Measurements from ENCODE around the gene COL6A1. TPM values are rescaled to one million over a fixed set of nuclear protein-coding genes. Genes with fewer than 3 reads are reported as not detected.

COL6A1 gene
- total RNA-seq, 1 donor from 2014 or later: 12.6 TPM

DNA sequence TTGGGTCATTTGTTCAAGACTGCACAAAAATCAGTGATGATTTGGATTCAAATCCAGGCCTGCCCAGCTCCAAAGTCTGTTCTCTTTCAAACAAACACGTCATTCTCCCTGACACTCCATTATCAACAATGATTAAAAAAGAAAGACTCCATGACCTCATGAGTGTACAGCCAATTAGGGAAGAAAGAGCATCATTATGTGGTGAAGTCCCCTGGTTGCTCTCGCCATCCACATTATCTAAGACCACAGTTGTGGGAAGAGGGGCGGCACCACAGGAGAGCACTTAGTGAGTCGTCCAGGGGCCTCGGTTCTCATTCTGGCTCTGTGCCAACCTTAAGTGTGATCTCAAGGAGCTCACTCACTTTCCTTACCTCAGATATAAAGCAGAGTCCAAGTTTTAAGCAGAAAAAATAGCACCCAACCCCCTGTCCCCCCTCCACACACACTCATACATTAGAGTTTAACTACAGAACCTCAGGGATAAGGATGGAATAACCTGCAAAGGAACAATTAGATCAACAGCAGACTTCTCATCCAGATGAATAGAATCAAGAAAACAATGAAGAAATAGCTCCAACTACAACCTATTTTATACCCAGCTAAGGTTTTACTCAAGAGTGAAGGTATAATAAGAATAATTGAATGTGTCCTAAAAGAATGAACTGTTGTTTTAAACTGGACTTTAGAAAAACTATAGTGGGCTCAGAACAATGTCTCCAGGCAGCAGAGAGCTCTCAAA is 47.8 kb downstream of the COL6A1 start:
- no peak overlapping the region for H3K4me2 ChIP-seq
- Mint-ChIP-seq H3K36me3 (no peaks in the 10 kb centered on the region), H3K4me1 (peaks cover 13% of the 10 kb centered on the region), H3K4me3 (no peak overlapping the region), H3K9me3 (peaks cover 25% of the 10 kb centered on the region), H3K27me3 (ENCODE audit: insufficient read depth, low read depth) (peaks cover 5% of the 10 kb centered on the region), H3K27ac (no peak overlapping the region)
- H3K4me3 ChIP-seq: no peak overlapping the region
- DNase-seq (ENCODE audit: low spot score): no peak
- no peaks in the 10 kb centered on the region for H3K27me3 ChIP-seq
- no peak for TF ChIP-seq EZH2phosphoT487 (IDR thresholded peaks at IDR 0.05)
- no peak for TF ChIP-seq EZH2 (IDR thresholded peaks at IDR 0.05)
- TF ChIP-seq, protein P1, sequence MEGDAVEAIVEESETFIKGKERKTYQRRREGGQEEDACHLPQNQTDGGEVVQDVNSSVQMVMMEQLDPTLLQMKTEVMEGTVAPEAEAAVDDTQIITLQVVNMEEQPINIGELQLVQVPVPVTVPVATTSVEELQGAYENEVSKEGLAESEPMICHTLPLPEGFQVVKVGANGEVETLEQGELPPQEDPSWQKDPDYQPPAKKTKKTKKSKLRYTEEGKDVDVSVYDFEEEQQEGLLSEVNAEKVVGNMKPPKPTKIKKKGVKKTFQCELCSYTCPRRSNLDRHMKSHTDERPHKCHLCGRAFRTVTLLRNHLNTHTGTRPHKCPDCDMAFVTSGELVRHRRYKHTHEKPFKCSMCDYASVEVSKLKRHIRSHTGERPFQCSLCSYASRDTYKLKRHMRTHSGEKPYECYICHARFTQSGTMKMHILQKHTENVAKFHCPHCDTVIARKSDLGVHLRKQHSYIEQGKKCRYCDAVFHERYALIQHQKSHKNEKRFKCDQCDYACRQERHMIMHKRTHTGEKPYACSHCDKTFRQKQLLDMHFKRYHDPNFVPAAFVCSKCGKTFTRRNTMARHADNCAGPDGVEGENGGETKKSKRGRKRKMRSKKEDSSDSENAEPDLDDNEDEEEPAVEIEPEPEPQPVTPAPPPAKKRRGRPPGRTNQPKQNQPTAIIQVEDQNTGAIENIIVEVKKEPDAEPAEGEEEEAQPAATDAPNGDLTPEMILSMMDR (IDR thresholded peaks at IDR 0.05): no peak
- H3K36me3 ChIP-seq: no peaks in the 10 kb centered on the region
- H3K79me2 ChIP-seq (ENCODE audit: low read depth): no peaks in the 10 kb centered on the region
- no peak overlapping the region for H2AFZ ChIP-seq (replicated peaks)
- no peaks in the 10 kb centered on the region for H3K9me3 ChIP-seq (ENCODE audit: low read depth)
- H3K9ac ChIP-seq: no peak overlapping the region
- H4K20me1 ChIP-seq (ENCODE audit: low read depth): no peaks in the 10 kb centered on the region
- H3F3A ChIP-seq (ENCODE audit: low read depth): no peaks in the 10 kb centered on the region
- no peaks in the 10 kb centered on the region for H3K4me1 ChIP-seq
- H3K27ac ChIP-seq: no peak overlapping the region

DNA sequence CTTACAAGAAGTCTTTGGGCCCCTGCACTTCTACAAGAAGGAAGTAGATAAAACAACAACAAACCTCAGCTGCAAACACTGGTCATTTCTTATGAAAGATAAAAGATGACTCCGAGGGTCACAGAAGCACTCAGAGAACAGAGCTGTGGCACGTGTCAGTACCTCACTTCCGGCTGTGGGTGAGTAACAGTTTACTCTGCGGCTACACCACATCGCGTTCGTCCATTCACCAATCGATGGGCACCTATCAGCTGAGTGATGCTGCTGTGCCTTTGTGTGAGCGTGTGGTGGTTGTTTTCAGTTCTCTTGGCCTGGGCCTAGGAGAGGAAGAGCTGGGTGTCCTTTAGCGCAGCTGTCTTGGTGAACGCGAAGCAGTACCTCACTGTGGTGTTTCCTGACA is 49.9 kb downstream of the COL6A1 start:
- H3K4me1 Mint-ChIP-seq: peaks cover 2% of the 10 kb centered on the region
- no peak overlapping the region for H3K27ac ChIP-seq
- H3K9ac ChIP-seq: no peak overlapping the region

DNA sequence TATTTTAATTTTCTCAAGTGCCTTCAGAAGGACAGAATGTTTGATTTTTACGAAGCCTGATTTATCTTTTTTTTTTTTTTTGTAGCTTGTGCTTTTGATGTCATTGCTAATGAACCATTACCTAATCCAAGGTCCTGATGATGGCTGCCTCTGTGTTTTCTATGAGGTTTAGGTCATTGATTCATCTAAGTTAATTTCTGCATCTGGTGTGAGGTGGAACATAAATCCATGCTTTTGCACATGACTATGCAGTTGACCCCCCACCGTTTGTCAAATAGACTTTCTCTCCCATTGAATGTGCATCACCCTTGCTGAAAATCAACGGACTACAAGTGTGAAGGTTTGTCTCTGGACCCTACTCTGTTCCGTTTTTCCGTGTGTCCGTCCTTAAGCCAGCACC is 50.5 kb downstream of the COL6A1 start:
- H3K9ac ChIP-seq: no peak overlapping the region
- no peaks in the 10 kb centered on the region for H3K36me3 ChIP-seq
- no peak overlapping the region for H2AFZ ChIP-seq (replicated peaks)
- TF ChIP-seq EZH2phosphoT487 (IDR thresholded peaks at IDR 0.05) (no peak), EZH2 (IDR thresholded peaks at IDR 0.05) (no peak)
- TF ChIP-seq, protein P1 (IDR thresholded peaks at IDR 0.05): no peak
- no peak overlapping the region for H3K27ac Mint-ChIP-seq
- no peak for DNase-seq (ENCODE audit: low spot score)
- no peaks in the 10 kb centered on the region for H4K20me1 ChIP-seq (ENCODE audit: low read depth)
- no peaks in the 10 kb centered on the region for H3F3A ChIP-seq (ENCODE audit: low read depth)
- no peaks in the 10 kb centered on the region for H3K79me2 ChIP-seq (ENCODE audit: low read depth)
- H3K9me3 ChIP-seq (ENCODE audit: low read depth): no peaks in the 10 kb centered on the region
- no peaks in the 10 kb centered on the region for H3K4me1 ChIP-seq
- H3K4me3 Mint-ChIP-seq: no peak overlapping the region
- no peaks in the 10 kb centered on the region for H3K36me3 Mint-ChIP-seq
- no peak overlapping the region for H3K27ac ChIP-seq
- H3K27me3 Mint-ChIP-seq (ENCODE audit: insufficient read depth, low read depth): peaks cover 5% of the 10 kb centered on the region
- H3K27me3 ChIP-seq: no peaks in the 10 kb centered on the region
- no peak overlapping the region for H3K4me2 ChIP-seq
- H3K4me3 ChIP-seq: no peak overlapping the region
- peaks cover 25% of the 10 kb centered on the region for H3K9me3 Mint-ChIP-seq
- H3K4me1 Mint-ChIP-seq: peaks cover 2% of the 10 kb centered on the region

More for the DNA sequence above, 49.9 kb downstream of the COL6A1 start:
- no peaks in the 10 kb centered on the region for H3K9me3 ChIP-seq (ENCODE audit: low read depth)
- Mint-ChIP-seq H3K9me3 (peaks cover 25% of the 10 kb centered on the region), H3K27me3 (ENCODE audit: insufficient read depth, low read depth) (peaks cover 5% of the 10 kb centered on the region), H3K36me3 (no peaks in the 10 kb centered on the region), H3K27ac (no peak overlapping the region), H3K4me3 (no peak overlapping the region)
- H4K20me1 ChIP-seq (ENCODE audit: low read depth): no peaks in the 10 kb centered on the region
- H3K27me3 ChIP-seq: no peaks in the 10 kb centered on the region
- no peak overlapping the region for H2AFZ ChIP-seq (replicated peaks)
- H3K4me3 ChIP-seq: no peak overlapping the region
- no peaks in the 10 kb centered on the region for H3F3A ChIP-seq (ENCODE audit: low read depth)
- H3K36me3 ChIP-seq: no peaks in the 10 kb centered on the region
- no peak for DNase-seq (ENCODE audit: low spot score)
- TF ChIP-seq EZH2phosphoT487 (IDR thresholded peaks at IDR 0.05) (no peak), EZH2 (IDR thresholded peaks at IDR 0.05) (no peak)
- TF ChIP-seq, protein P1 (IDR thresholded peaks at IDR 0.05): no peak
- no peaks in the 10 kb centered on the region for H3K79me2 ChIP-seq (ENCODE audit: low read depth)
- H3K4me2 ChIP-seq: no peak overlapping the region
- H3K4me1 ChIP-seq: no peaks in the 10 kb centered on the region

Data from neural progenitor cell (in vitro differentiated cells).